ENCODE results near the gene TPST1. TPM values are rescaled to one million over a fixed set of nuclear protein-coding genes. Genes with fewer than 3 reads are reported as not detected.

Gene TPST1
- total and polyA plus RNA-seq, 2 of the 8 experiments (the other 6 are each of a cell fraction or from before 2014, with no cell fraction given): 8.2 to 18.4 TPM

- TF ChIP-seq CHD7 (IDR thresholded peaks at IDR 0.05; ENCODE audit: insufficient replicate concordance, low read length) (no peak), GABPA (IDR thresholded peaks at IDR 0.05; ENCODE audit: borderline replicate concordance, insufficient read depth, low read length) (no peak), GTF2F1 (IDR thresholded peaks at IDR 0.05; ENCODE audit: borderline replicate concordance, low read depth, low read length) (no peak), SUZ12 (IDR thresholded peaks at IDR 0.05; ENCODE audit: low read length) (no peak), MAFK (IDR thresholded peaks at IDR 0.05; ENCODE audit: low read depth, low read length) (no peak), EGR1 (IDR thresholded peaks at IDR 0.05; ENCODE audit: borderline replicate concordance, low read depth, low read length) (no peak), E2F6 (IDR thresholded peaks at IDR 0.05) (no peak), TAF1 (IDR thresholded peaks at IDR 0.05; ENCODE audit: low read depth, low read length) (no peak), ATF2 (IDR thresholded peaks at IDR 0.05; ENCODE audit: low read length) (no peak)
Measured at GRCh38 chr7:66265566-66265965, 60.4 kb downstream of the TPST1 start (continued).

All from H1 (cell line).